Psoas muscle (tissue), 8 donors: ENCODE data around the gene CNTNAP2. TPM values are rescaled to one million over a fixed set of nuclear protein-coding genes. Genes with fewer than 3 reads are reported as not detected.

Source experiments
- ATAC-seq, 4 donors: fragments of 200-7000 bp; cut with Tn5 transposase; one replicate each; pipeline ENCODE4 v1.9.1; 2020; ENCODE audit warnings: moderate library complexity in 3 of 4, mild to moderate bottlenecking in 2 of 4
- DNase-seq, 2 donors: peaks; one replicate each; pipeline ENCODE4 v3.0.0-alpha.2; 2020
- H3K27ac ChIP-seq: fragments of 200-600 bp; one replicate; pipeline ENCODE4 v1.8.0; 2022
- H3K27me3 ChIP-seq, 3 donors: fragments of 200-600 bp in 1 of 3; one replicate each; pipeline versions ENCODE4 v1.6.1 to v1.8.0; 2013 to 2022; ENCODE audit warnings: low read length in 2 of 3, mild to moderate bottlenecking in 2 of 3, moderate library complexity in 1 of 3; ENCODE audit not compliant: insufficient read depth in 3 of 3
- H3K36me3 ChIP-seq, 2 donors: fragments of 200-600 bp in 1 of 2; one replicate each; pipeline versions ENCODE4 v1.6.1 to v1.8.0; 2013 to 2022; ENCODE audit warnings: low read depth in 1 of 2, mild to moderate bottlenecking in 1 of 2, moderate library complexity in 1 of 2; ENCODE audit not compliant: insufficient read depth in 1 of 2
- H3K4me1 ChIP-seq: fragments of 200-600 bp; one replicate; pipeline ENCODE4 v1.8.0; 2022
- H3K4me3 ChIP-seq: fragments of 200-600 bp; one replicate; pipeline ENCODE4 v1.8.0; 2022; ENCODE audit warnings: mild to moderate bottlenecking
- H3K9me3 ChIP-seq: fragments of 200-600 bp; one replicate; pipeline ENCODE4 v1.8.0; 2022
- CTCF ChIP-seq: fragments of 200-600 bp; IDR thresholded peaks from one replicate; pipeline ENCODE4 v1.8.0; 2022; ENCODE audit warnings: antibody characterized with exemption
- WGBS, 3 donors: extraction: QIAGEN DNeasy Blood & Tissue Kit; methylation state at CpG; one replicate each; pipeline versions ENCODE4 v1.1.6 to v1.1.7; 2013; 5-methylcytosine and 5-hydroxymethylcytosine counted together
- intact Hi-C, 2 donors: fragments of 100-400 bp; cut with DNase I; formaldehyde crosslinking; loops; one replicate each; pipeline versions ENCODE4 v1.11.0 to v1.14.2; 2022
- polyA plus RNA-seq, 3 donors: library from polyadenylated mRNA; stranded (reverse); fragments of 200-250 nt; gene quantifications; one replicate each; pipeline ENCODE4 v1.2.3, GENCODE V29; 2013
- total RNA-seq, 4 donors: library from RNA; stranded (reverse); fragmentation: NEBNext Ultra II Directional in 2 of 4; extraction: Animal tissue kit (Norgen Biotek cat#: 25700) in 2 of 4; gene quantifications; one replicate each; pipeline versions ENCODE4 v1.2.1 to v1.2.4, GENCODE V29; 2021 to 2023
- donor health status: healthy with polysubstance abuse.
- donor health status: DM: no; HTN: no; CAD: no; lungs with moderate emphysema.
- donor health status: Bipolar disorder and iron deficiency.
- donor health status: healthy.
- donor health status: DM: yes; HTN: yes; CAD: no.
- donor health status: DM: no; HTN: no; CAD: no.
- donor health status: DM: no; HTN: no; CAD: no.
- donor health status: DM: yes; HTN: yes; CAD: no.

CNTNAP2 gene
- total and polyA plus RNA-seq, 7 donors = 0.01 to 0.13 TPM; not detected in 5

- H3K4me3 ChIP-seq = no peak overlapping the region
- peaks cover 7% of the 10 kb centered on the region for H3K9me3 ChIP-seq
- no peaks in the 10 kb centered on the region for H3K27me3 ChIP-seq
- no peaks in the 10 kb centered on the region for H3K4me1 ChIP-seq
- no peak for ATAC-seq
- no peak for TF ChIP-seq CTCF
- DNase-seq = no peak
- intact Hi-C loops = no loop called here
- no peak overlapping the region for H3K27ac ChIP-seq
- H3K36me3 ChIP-seq = no peaks in the 10 kb centered on the region
These were observed 625.3 kb downstream of the CNTNAP2 start for GRCh38 chr7:146741911-146742310.

DNA sequence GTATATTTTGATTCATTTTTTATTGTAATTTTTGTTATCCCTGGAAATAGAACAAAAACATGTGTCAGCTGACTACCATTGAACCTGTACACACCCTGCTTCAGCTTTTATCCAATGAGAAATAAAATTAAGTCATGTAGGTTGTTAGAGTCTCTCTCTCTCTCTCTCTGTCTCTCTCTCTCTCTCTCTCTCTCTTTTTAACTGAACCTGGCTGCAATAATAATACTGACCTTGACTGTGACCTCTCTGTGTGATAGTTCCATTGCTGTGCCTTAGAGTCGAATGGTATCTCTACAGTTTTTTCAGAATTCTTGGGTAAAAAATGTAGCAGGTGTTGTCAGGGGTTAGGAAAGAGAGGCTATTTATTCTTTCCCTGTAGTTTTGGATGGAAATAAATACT lies 637.8 kb downstream of the CNTNAP2 start:
- 44 to 52% (median 47%) methylated on average over 1 of the region's 1 CpG for WGBS, 3 donors
- DNase-seq = no peak

GRCh38 chr7:146755585-146755984 lies 639.0 kb downstream of the CNTNAP2 start:
- 64 to 78% (median 65%) methylated on average over 2 of the region's 2 CpGs for WGBS, 3 donors
- DNase-seq (no peak), ATAC-seq (no peak)
- no peaks in the 10 kb centered on the region for H3K36me3 ChIP-seq
- intact Hi-C loops = no loop called here
- no peak overlapping the region for H3K27ac ChIP-seq
- H3K9me3 ChIP-seq = no peaks in the 10 kb centered on the region
- H3K27me3 ChIP-seq = no peaks in the 10 kb centered on the region
- TF ChIP-seq CTCF = no peak
- no peak overlapping the region for H3K4me3 ChIP-seq
- no peaks in the 10 kb centered on the region for H3K4me1 ChIP-seq

More for the DNA sequence above, 637.8 kb downstream of the CNTNAP2 start:
- Histone ChIP-seq H3K27me3 (no peaks in the 10 kb centered on the region), H3K27ac (no peak overlapping the region), H3K36me3 (no peaks in the 10 kb centered on the region), H3K9me3 (no peaks in the 10 kb centered on the region), H3K4me3 (no peak overlapping the region), H3K4me1 (no peaks in the 10 kb centered on the region)
- ATAC-seq = no peak
- no peak for TF ChIP-seq CTCF
- intact Hi-C loops = no loop called here

GRCh38 chr7:146764458-146764857 lies 647.9 kb downstream of the CNTNAP2 start:
- 25 to 43% (median 32%) methylated on average over 3 of the region's 3 CpGs for WGBS, 3 donors
- Histone ChIP-seq H3K36me3 (no peaks in the 10 kb centered on the region), H3K4me1 (no peaks in the 10 kb centered on the region), H3K27me3 (no peaks in the 10 kb centered on the region), H3K9me3 (no peaks in the 10 kb centered on the region), H3K4me3 (no peak overlapping the region), H3K27ac (no peak overlapping the region)
- DNase-seq (no peak), ATAC-seq (no peak)
- no peak for TF ChIP-seq CTCF
- intact Hi-C loops = no loop called here

GRCh38 chr7:146768957-146769356 lies 652.4 kb downstream of the CNTNAP2 start:
- TF ChIP-seq CTCF = no peak
- Histone ChIP-seq H3K27ac (no peak overlapping the region), H3K36me3 (no peaks in the 10 kb centered on the region), H3K27me3 (no peaks in the 10 kb centered on the region), H3K4me1 (no peaks in the 10 kb centered on the region), H3K4me3 (no peak overlapping the region), H3K9me3 (no peaks in the 10 kb centered on the region)
- ATAC-seq (no peak), DNase-seq (no peak)
- 42 to 54% (median 50%) methylated on average over 3 of the region's 3 CpGs for WGBS, 3 donors
- intact Hi-C loops = no loop called here
